HepG2 (cell line): ENCODE data around the gene C2orf92. TPM values are rescaled to one million over a fixed set of nuclear protein-coding genes. Genes with fewer than 3 reads are reported as not detected.

Source experiments
- ATAC-seq: fragments of 200-7000 bp; cut with Tn5 transposase; 3 replicates; pipeline ENCODE4 v1.9.1; 2020; ENCODE audit warnings: mild to moderate bottlenecking, moderate library complexity
- BruUV-seq: library from RNA; stranded (reverse); fragments of 400-500 nt; replicated peaks from 2 replicates; lab custom pipeline; 2021; lab: Mats Ljungman, UMichigan
- CTCF ChIA-PET: fragments of 300-600 bp; formaldehyde crosslinking; extraction: SDS; loops from one replicate; lab custom pipeline; 2021; ENCODE audit warnings: low total read pairs, inconsistent platforms, low intra/inter-chr PET ratio; lab: Yijun Ruan, JAX
- POLR2A ChIA-PET: fragments of 350-600 bp; sonication (Branson Sonifier 250); formaldehyde crosslinking; loops from one replicate; lab custom pipeline; 2020; ENCODE audit warnings: antibody characterized with exemption, inconsistent platforms; lab: Yijun Ruan, JAX
- DNase-seq: peaks from one replicate; pipeline ENCODE4 v3.0.0-alpha.2; 2015; ENCODE audit warnings: low spot score
- FAIRE-seq: peaks from 3 replicates; lab custom pipeline; 2011; peaks lifted over from hg19 to GRCh38; lab: Jason Lieb, UNC
- H2AFZ ChIP-seq: one replicate; pipeline ENCODE4 v1.6.1; 2011; ENCODE audit warnings: low read length, inconsistent platforms
- H3K27ac ChIP-seq: fragments of 300-600 bp; 3 replicates; pipeline ENCODE4 v1.8.0; 2011; ENCODE audit warnings: mixed run types, mild to moderate bottlenecking, mixed read lengths, low read length, inconsistent platforms; ENCODE audit not compliant: insufficient read depth; ENCODE audit errors: extremely low read length
- H3K27me3 ChIP-seq, 2 experiments: fragments of 200-600 bp in 1 of 2; 2 replicates in 1 of 2; 3 replicates in 1 of 2; pipeline versions ENCODE4 v1.6.0 to v1.8.0; 2011; ENCODE audit warnings: low read length in 2 of 2, mild to moderate bottlenecking in 2 of 2, moderate library complexity in 2 of 2, inconsistent platforms in 1 of 2; ENCODE audit not compliant: insufficient read depth in 2 of 2, control insufficient read depth in 1 of 2
- H3K36me3 ChIP-seq, 2 experiments: fragments of 200-600 bp in 1 of 2; replicated peaks in 1 of 2; 2 replicates in 1 of 2; 3 replicates in 1 of 2; pipeline versions ENCODE4 v1.5.1 to v1.8.0; 2011; ENCODE audit warnings: low read length in 2 of 2, inconsistent platforms in 1 of 2; ENCODE audit not compliant: insufficient read depth in 2 of 2, control insufficient read depth in 1 of 2
- H3K4me1 ChIP-seq: 2 replicates; pipeline ENCODE4 v1.5.1; 2012; ENCODE audit warnings: low read length, inconsistent platforms; ENCODE audit not compliant: insufficient read depth
- H3K4me2 ChIP-seq: 2 replicates; pipeline ENCODE4 v1.6.0; 2011; ENCODE audit warnings: low read depth, low read length, inconsistent platforms
- H3K4me3 ChIP-seq, 3 experiments: fragments of 200-600 bp in 1 of 3; sonication (generic), shearing (Covaris generic) in 1 of 3; replicated peaks in 1 of 3; 2 replicates each; pipeline ENCODE4 v1.5.1; 2011 to 2016; ENCODE audit warnings: low read length in 3 of 3, inconsistent platforms in 2 of 3, low read depth in 2 of 3, mild to moderate bottlenecking in 2 of 3, control low read depth in 1 of 3, mixed read lengths in 1 of 3; ENCODE audit not compliant: insufficient read depth in 1 of 3
- H3K79me2 ChIP-seq: one replicate; pipeline ENCODE4 v1.6.1; 2011; ENCODE audit warnings: low read length, inconsistent platforms; ENCODE audit not compliant: insufficient read depth
- H3K9ac ChIP-seq: 2 replicates; pipeline ENCODE4 v1.6.0; 2011; ENCODE audit warnings: mild to moderate bottlenecking, low read depth, low read length, inconsistent platforms; ENCODE audit not compliant: insufficient read depth
- H3K9me3 ChIP-seq: 2 replicates; pipeline ENCODE4 v1.5.1; 2012; ENCODE audit warnings: mild to moderate bottlenecking, low read length
- H4K20me1 ChIP-seq: 2 replicates; pipeline ENCODE4 v1.6.0; 2011; ENCODE audit warnings: inconsistent platforms, mild to moderate bottlenecking, low read length, moderate library complexity; ENCODE audit not compliant: insufficient read depth
- CENPBD1 ChIP-seq: sonication (generic); formaldehyde crosslinking; IDR thresholded peaks from 2 replicates; pipeline ENCODE4 v1.8.0; 2022; ENCODE audit warnings: missing genetic modification reagents, low read depth, mild to moderate bottlenecking, borderline replicate concordance
- KLF6 ChIP-seq: IDR thresholded peaks from 2 replicates; pipeline ENCODE4 v1.8.0; 2016; ENCODE audit warnings: missing biosample characterization, missing genetic modification reagents
- MED8 ChIP-seq: sonication (generic); formaldehyde crosslinking; IDR thresholded peaks from 2 replicates; pipeline ENCODE4 v1.8.1; 2023; ENCODE audit warnings: mild to moderate bottlenecking, missing genetic modification reagents; ENCODE audit not compliant: insufficient replicate concordance
- ZBTB46 ChIP-seq: sonication (generic); formaldehyde crosslinking; IDR thresholded peaks from 2 replicates; pipeline ENCODE4 v1.4.0; 2020; ENCODE audit warnings: mild to moderate bottlenecking, missing genetic modification reagents, borderline replicate concordance
- WGBS: methylation state at CpG from one replicate; pipeline ENCODE4 v1.1.6; 2017; ENCODE audit warnings: low lambda C conversion rate; 5-methylcytosine and 5-hydroxymethylcytosine counted together
- in situ Hi-C: cut with HindIII; loops from 2 replicates; pipeline ENCODE4 v1.10.0; 2017; ENCODE audit warnings: low pct_unique_long_range_greater_than_20kb; ENCODE audit not compliant: extremely low pct_ligation_motif_present
- intact Hi-C: fragments of 100-400 bp; cut with micrococcal nuclease; formaldehyde crosslinking; loops from one replicate; pipeline ENCODE4 v1.10.0; 2022; ENCODE audit not compliant: unreplicated experiment
- polyA plus RNA-seq, 8 experiments: library from polyadenylated mRNA; depleted of rRNA in 3 of 8; stranded (reverse) in 7 of 8; unstranded in 1 of 8; fragments of >200 nt; fragmentation: Illumina TruSeq in 4 of 8; extraction: Trizol in 4 of 8; gene quantifications; 2 replicates each; pipeline versions ENCODE4 v1.2.1 to v1.2.3, GENCODE V29; 2011 to 2016; ENCODE audit warnings: low read depth in 4 of 8, missing spikeins in 1 of 8, mixed read lengths in 1 of 8; ENCODE audit not compliant: insufficient read depth in 1 of 8
- total RNA-seq, 5 experiments: library from RNA; depleted of rRNA; stranded (reverse); fragments of >200 nt; fragmentation: Illumina TruSeq; extraction: Trizol; gene quantifications; 2 replicates each; pipeline ENCODE4 v1.2.3, GENCODE V29; 2016; ENCODE audit warnings: low read depth in 1 of 5
- TF ChIP-seq, protein P1 (sequence below): sonication (generic); formaldehyde crosslinking; IDR thresholded peaks from 2 replicates; pipeline ENCODE4 v1.4.0; 2020; ENCODE audit warnings: mild to moderate bottlenecking, low read depth, missing genetic modification reagents
- TF ChIP-seq, protein P2 (sequence below): sonication (generic); formaldehyde crosslinking; IDR thresholded peaks from one replicate; pipeline ENCODE4 v1.5.1; 2020; ENCODE audit warnings: mild to moderate bottlenecking, missing genetic modification reagents; ENCODE audit errors: not compliant biosample characterization
- TF ChIP-seq, protein P3 (sequence below): sonication (generic); formaldehyde crosslinking; conservative IDR thresholded peaks from 2 replicates; pipeline ENCODE4 v1.4.0; 2020; ENCODE audit warnings: missing genetic modification reagents

Gene C2orf92
- total and polyA plus RNA-seq, 2 of the 13 experiments (the other 11 are each of a cell fraction or from before 2014, with no cell fraction given) = 4.9 to 5.0 TPM

GRCh38 chr2:97712693-97713295 is 43.3 kb downstream of the C2orf92 start:
- in situ Hi-C loops (no loop called here), intact Hi-C loops (loop anchor here (10.0 kb wide), 1 partner anchor 552 kb away; no protein-coding TSS in a partner anchor)
- Histone ChIP-seq H3K4me3 (peak overlapping the region in 1 of 3 experiments; percentile 7; a peak in 1 of 6 replicates), H3K79me2 (no peaks in the 10 kb centered on the region), H3K4me1 (peaks cover 14% of the 10 kb centered on the region), H3K9me3 (no peaks in the 10 kb centered on the region), H3K36me3 (no peaks in the 10 kb centered on the region), H3K27ac (no peak overlapping the region), H3K27me3 (peaks cover 2 to 30% of the 10 kb centered on the region in 2 experiments; a peak in 4 of 5 replicates), H2AFZ (peak overlapping the region; percentile 71), H3K9ac (peak overlapping the region; percentile 10; the same call in 1 of the 2 replicates), H4K20me1 (no peaks in the 10 kb centered on the region), H3K4me2 (peak overlapping the region; percentile 55)
- POLR2A ChIA-PET = no interaction called here
- DNase-seq (no peak), ATAC-seq (peak; percentile 3; the same call in 1 of the 3 replicates), FAIRE-seq (no peak)
- BruUV-seq = no TSS peak
- CTCF ChIA-PET = no interaction called here
- 34% methylated on average over 5 of the region's 11 CpGs for WGBS
- no peak for TF ChIP-seq MED8 (CRISPR knock-in tag)
- TF ChIP-seq, protein P1, sequence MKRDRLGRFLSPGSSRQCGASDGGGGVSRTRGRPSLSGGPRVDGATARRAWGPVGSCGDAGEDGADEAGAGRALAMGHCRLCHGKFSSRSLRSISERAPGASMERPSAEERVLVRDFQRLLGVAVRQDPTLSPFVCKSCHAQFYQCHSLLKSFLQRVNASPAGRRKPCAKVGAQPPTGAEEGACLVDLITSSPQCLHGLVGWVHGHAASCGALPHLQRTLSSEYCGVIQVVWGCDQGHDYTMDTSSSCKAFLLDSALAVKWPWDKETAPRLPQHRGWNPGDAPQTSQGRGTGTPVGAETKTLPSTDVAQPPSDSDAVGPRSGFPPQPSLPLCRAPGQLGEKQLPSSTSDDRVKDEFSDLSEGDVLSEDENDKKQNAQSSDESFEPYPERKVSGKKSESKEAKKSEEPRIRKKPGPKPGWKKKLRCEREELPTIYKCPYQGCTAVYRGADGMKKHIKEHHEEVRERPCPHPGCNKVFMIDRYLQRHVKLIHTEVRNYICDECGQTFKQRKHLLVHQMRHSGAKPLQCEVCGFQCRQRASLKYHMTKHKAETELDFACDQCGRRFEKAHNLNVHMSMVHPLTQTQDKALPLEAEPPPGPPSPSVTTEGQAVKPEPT (CRISPR knock-in tag) = no peak
- TF ChIP-seq ZBTB46 (CRISPR knock-in tag) = no peak
- TF ChIP-seq, protein P2, sequence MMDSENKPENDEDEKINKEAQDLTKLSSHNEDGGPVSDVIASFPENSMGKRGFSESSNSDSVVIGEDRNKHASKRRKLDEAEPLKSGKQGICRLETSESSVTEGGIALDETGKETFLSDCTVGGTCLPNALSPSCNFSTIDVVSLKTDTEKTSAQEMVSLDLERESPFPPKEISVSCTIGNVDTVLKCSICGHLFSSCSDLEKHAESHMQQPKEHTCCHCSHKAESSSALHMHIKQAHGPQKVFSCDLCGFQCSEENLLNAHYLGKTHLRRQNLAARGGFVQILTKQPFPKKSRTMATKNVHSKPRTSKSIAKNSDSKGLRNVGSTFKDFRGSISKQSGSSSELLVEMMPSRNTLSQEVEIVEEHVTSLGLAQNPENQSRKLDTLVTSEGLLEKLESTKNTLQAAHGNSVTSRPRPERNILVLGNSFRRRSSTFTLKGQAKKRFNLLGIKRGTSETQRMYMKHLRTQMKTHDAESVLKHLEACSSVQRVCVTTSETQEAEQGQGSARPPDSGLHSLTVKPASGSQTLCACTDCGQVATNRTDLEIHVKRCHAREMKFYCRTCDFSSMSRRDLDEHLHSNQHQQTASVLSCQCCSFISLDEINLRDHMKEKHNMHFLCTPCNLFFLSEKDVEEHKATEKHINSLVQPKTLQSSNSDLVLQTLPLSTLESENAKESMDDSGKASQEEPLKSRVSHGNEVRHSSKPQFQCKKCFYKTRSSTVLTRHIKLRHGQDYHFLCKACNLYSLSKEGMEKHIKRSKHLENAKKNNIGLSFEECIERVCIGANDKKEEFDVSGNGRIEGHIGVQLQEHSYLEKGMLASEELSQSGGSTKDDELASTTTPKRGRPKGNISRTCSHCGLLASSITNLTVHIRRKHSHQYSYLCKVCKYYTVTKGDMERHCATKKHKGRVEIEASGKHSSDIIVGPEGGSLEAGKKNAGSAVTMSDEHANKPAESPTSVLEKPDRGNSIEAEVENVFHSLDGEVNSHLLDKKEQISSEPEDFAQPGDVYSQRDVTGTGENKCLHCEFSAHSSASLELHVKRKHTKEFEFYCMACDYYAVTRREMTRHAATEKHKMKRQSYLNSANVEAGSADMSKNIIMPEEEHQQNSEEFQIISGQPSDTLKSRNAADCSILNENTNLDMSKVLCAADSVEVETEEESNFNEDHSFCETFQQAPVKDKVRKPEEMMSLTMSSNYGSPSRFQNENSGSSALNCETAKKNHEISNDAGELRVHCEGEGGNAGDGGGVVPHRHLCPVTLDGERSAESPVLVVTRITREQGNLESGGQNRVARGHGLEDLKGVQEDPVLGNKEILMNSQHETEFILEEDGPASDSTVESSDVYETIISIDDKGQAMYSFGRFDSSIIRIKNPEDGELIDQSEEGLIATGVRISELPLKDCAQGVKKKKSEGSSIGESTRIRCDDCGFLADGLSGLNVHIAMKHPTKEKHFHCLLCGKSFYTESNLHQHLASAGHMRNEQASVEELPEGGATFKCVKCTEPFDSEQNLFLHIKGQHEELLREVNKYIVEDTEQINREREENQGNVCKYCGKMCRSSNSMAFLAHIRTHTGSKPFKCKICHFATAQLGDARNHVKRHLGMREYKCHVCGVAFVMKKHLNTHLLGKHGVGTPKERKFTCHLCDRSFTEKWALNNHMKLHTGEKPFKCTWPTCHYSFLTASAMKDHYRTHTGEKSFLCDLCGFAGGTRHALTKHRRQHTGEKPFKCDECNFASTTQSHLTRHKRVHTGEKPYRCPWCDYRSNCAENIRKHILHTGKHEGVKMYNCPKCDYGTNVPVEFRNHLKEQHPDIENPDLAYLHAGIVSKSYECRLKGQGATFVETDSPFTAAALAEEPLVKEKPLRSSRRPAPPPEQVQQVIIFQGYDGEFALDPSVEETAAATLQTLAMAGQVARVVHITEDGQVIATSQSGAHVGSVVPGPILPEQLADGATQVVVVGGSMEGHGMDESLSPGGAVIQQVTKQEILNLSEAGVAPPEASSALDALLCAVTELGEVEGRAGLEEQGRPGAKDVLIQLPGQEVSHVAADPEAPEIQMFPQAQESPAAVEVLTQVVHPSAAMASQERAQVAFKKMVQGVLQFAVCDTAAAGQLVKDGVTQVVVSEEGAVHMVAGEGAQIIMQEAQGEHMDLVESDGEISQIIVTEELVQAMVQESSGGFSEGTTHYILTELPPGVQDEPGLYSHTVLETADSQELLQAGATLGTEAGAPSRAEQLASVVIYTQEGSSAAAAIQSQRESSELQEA (CRISPR knock-in tag) = peak; percentile 3
- TF ChIP-seq KLF6 = no peak
- TF ChIP-seq CENPBD1 (CRISPR knock-in tag) = no peak
- TF ChIP-seq, protein P3, sequence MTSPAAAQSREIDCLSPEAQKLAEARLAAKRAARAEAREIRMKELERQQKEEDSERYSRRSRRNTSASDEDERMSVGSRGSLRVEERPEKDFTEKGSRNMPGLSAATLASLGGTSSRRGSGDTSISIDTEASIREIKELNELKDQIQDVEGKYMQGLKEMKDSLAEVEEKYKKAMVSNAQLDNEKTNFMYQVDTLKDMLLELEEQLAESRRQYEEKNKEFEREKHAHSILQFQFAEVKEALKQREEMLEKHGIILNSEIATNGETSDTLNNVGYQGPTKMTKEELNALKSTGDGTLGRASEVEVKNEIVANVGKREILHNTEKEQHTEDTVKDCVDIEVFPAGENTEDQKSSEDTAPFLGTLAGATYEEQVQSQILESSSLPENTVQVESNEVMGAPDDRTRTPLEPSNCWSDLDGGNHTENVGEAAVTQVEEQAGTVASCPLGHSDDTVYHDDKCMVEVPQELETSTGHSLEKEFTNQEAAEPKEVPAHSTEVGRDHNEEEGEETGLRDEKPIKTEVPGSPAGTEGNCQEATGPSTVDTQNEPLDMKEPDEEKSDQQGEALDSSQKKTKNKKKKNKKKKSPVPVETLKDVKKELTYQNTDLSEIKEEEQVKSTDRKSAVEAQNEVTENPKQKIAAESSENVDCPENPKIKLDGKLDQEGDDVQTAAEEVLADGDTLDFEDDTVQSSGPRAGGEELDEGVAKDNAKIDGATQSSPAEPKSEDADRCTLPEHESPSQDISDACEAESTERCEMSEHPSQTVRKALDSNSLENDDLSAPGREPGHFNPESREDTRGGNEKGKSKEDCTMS = no peak
